Right cardiac atrium (tissue), 5 donors: Measurements from ENCODE around the gene ERGIC3. TPM values are rescaled to one million over a fixed set of nuclear protein-coding genes. Genes with fewer than 3 reads are reported as not detected.
A peak's percentile ranks its signal among the peaks of the same experiment; 100 is the strongest.
"Not testable (repeated sequence)": the region's sequence is repeated elsewhere in the genome, so short reads cannot be mapped to it uniquely, and the experiment has no call there.

Experiments used
- ATAC-seq, 2 donors: fragments of 200-7000 bp; cut with Tn5 transposase; one replicate each; pipeline versions ENCODE4 v1.8.0 to v1.9.1; 2020; ENCODE audit warnings: moderate library complexity in 2 of 2, mild to moderate bottlenecking in 1 of 2
- DNase-seq, 3 donors: peaks; one replicate each; pipeline ENCODE4 v3.0.0-alpha.2; 2020
- H3K27ac ChIP-seq: one replicate; pipeline ENCODE4 v1.5.1; 2013; ENCODE audit warnings: mild to moderate bottlenecking, low read length, control low read depth, moderate library complexity
- H3K27me3 ChIP-seq: one replicate; pipeline ENCODE4 v1.6.1; 2013; ENCODE audit not compliant: control insufficient read depth, insufficient read depth
- H3K4me1 ChIP-seq: one replicate; pipeline ENCODE4 v1.6.1; 2013; ENCODE audit warnings: low read length; ENCODE audit not compliant: control insufficient read depth, insufficient read depth
- H3K4me3 ChIP-seq: one replicate; pipeline ENCODE4 v1.5.1; 2013; ENCODE audit warnings: low read length, control low read depth
- H3K9me3 ChIP-seq: one replicate; pipeline ENCODE4 v1.6.1; 2013; ENCODE audit warnings: low read length; ENCODE audit not compliant: control insufficient read depth
- WGBS: extraction: QIAGEN DNeasy Blood & Tissue Kit; methylation state at CpG from one replicate; pipeline ENCODE4 v1.1.7; 2013; 5-methylcytosine and 5-hydroxymethylcytosine counted together
- intact Hi-C, 4 donors: fragments of 100-400 bp; cut with DNase I; formaldehyde crosslinking; loops; one replicate each; pipeline versions ENCODE4 v1.11.0 to v1.14.0; 2022 to 2023
- polyA plus RNA-seq: library from polyadenylated mRNA; stranded (reverse); fragments of 200-250 nt; gene quantifications from one replicate; pipeline ENCODE4 v1.2.3, GENCODE V29; 2013
- total RNA-seq, 4 donors: library from RNA; stranded (reverse); fragmentation: NEBNext Ultra II Directional; extraction: Animal tissue kit (Norgen Biotek cat#: 25700); gene quantifications; one replicate each; pipeline ENCODE4 v1.2.1, GENCODE V29; 2021
- donor health status: healthy with polysubstance abuse.
- donor health status: DM: no; HTN: yes; CAD: no.
- donor health status: DM: no; HTN: no; CAD: no.
- donor health status: DM: no; HTN: yes; CAD: no; lungs with severe emphysema.
- donor health status: DM: yes; HTN: yes; CAD: no.

The ERGIC3 gene
- total and polyA plus RNA-seq, 5 donors = 83.7 to 138 (median 132) TPM

GRCh38 chr20:35506179-35506578, 35.7 kb upstream of the ERGIC3 start:
- Histone ChIP-seq H3K27ac (no peak overlapping the region), H3K27me3 (no peaks in the 10 kb centered on the region), H3K4me3 (no peak overlapping the region), H3K4me1 (no peaks in the 10 kb centered on the region), H3K9me3 (no peaks in the 10 kb centered on the region)
- DNase-seq (no peak), ATAC-seq (no peak)
- intact Hi-C loops = no loop called here
- WGBS = 84% methylated on average over 3 of the region's 3 CpGs

GRCh38 chr20:35506872-35507638, 34.8 kb upstream of the ERGIC3 start:
- DNase-seq (no peak), ATAC-seq (no peak)
- 92% methylated on average over 6 of the region's 6 CpGs for WGBS
- H3K4me1 ChIP-seq = no peaks in the 10 kb centered on the region
- H3K4me3 ChIP-seq = no peak overlapping the region
- intact Hi-C loops = no loop called here
- no peaks in the 10 kb centered on the region for H3K9me3 ChIP-seq
- H3K27me3 ChIP-seq = no peaks in the 10 kb centered on the region
- no peak overlapping the region for H3K27ac ChIP-seq

GRCh38 chr20:35508493-35509218, 33.2 kb upstream of the ERGIC3 start:
- no peak for ATAC-seq

GRCh38 chr20:35510951-35511735, 30.7 kb upstream of the ERGIC3 start:
- ATAC-seq = peak in 1 of 2 donors; percentile 23
- H3K4me3 ChIP-seq = no peak overlapping the region
- 82% methylated on average over 12 of the region's 12 CpGs for WGBS

More at GRCh38 chr20:35508493-35509218, 33.2 kb upstream of the ERGIC3 start:
- Histone ChIP-seq H3K27ac (no peak overlapping the region), H3K4me3 (no peak overlapping the region), H3K4me1 (no peaks in the 10 kb centered on the region), H3K27me3 (no peaks in the 10 kb centered on the region), H3K9me3 (no peaks in the 10 kb centered on the region)
- no peak for DNase-seq
- 94% methylated on average over 10 of the region's 10 CpGs for WGBS
- intact Hi-C loops = no loop called here

GRCh38 chr20:35511814-35512420, 30.0 kb upstream of the ERGIC3 start:
- ATAC-seq (no peak), DNase-seq (no peak)
- Histone ChIP-seq H3K9me3 (no peaks in the 10 kb centered on the region), H3K27me3 (no peaks in the 10 kb centered on the region), H3K4me1 (peaks cover 8% of the 10 kb centered on the region), H3K4me3 (no peak overlapping the region), H3K27ac (no peak overlapping the region)
- intact Hi-C loops = no loop called here
- 90% methylated on average over 2 of the region's 2 CpGs for WGBS

More at GRCh38 chr20:35510951-35511735, 30.7 kb upstream of the ERGIC3 start:
- Histone ChIP-seq H3K27me3 (no peaks in the 10 kb centered on the region), H3K9me3 (no peaks in the 10 kb centered on the region), H3K4me1 (peaks cover 2% of the 10 kb centered on the region), H3K27ac (no peak overlapping the region)
- intact Hi-C loops = no loop called here
- no peak for DNase-seq

GRCh38 chr20:35514371-35514932, 27.4 kb upstream of the ERGIC3 start:
- no peaks in the 10 kb centered on the region for H3K27me3 ChIP-seq
- ATAC-seq (no peak), DNase-seq (no peak)
- intact Hi-C loops = no loop called here
- no peaks in the 10 kb centered on the region for H3K9me3 ChIP-seq
- no peak overlapping the region for H3K27ac ChIP-seq
- 72% methylated on average over 11 of the region's 11 CpGs for WGBS
- no peak overlapping the region for H3K4me3 ChIP-seq
- H3K4me1 ChIP-seq = peaks cover 8% of the 10 kb centered on the region

- intact Hi-C loops = no loop called here
- Histone ChIP-seq H3K27me3 (no peaks in the 10 kb centered on the region), H3K4me1 (peaks cover 8% of the 10 kb centered on the region), H3K9me3 (no peaks in the 10 kb centered on the region), H3K4me3 (no peak overlapping the region), H3K27ac (no peak overlapping the region)
- whole genome bisulfite sequencing = 95% methylated on average over 4 of the region's 4 CpGs
- DNase-seq (no peak), ATAC-seq (no peak)
Measured at GRCh38 chr20:35515341-35515740, 26.5 kb upstream of the ERGIC3 start.

DNA sequence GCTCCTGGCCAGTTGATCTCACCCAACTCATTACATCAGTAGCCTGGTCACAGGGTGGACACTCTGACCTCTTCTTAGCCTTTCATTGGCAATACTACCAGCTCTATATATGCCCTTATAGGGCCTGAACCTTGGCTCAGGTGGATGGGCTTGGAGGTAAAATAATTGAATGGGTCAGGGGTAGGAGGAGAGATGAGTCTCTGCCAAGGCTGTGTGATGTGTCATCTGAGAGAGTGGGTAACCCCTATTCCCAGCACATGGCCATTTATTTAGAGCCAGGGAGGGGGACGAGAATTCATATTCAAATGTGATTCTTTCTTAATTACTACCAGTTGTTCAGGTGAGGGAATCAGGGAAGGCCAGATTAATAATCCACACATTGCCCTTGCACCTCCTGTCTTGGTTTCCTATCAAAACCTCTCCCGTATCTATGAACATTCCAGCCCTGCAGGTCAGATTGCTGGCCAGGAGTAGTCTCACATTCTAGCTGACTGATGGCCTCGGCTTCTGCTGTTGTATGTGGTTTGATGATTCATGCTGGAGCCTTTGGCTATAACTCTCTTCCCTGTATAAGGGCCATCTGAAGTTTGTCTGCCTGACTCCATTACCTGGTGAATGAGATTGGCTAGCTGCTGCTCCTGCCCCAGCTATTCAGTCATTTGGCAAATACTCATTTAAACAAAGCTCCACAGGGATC, 25.8 kb upstream of the ERGIC3 start:
- no peak overlapping the region for H3K4me3 ChIP-seq
- H3K27ac ChIP-seq = no peak overlapping the region
- intact Hi-C loops = no loop called here
- H3K27me3 ChIP-seq = no peaks in the 10 kb centered on the region
- ATAC-seq (no peak), DNase-seq (no peak)
- WGBS = 56% methylated on average over 3 of the region's 3 CpGs
- H3K9me3 ChIP-seq = no peaks in the 10 kb centered on the region
- peaks cover 8% of the 10 kb centered on the region for H3K4me1 ChIP-seq

- H3K4me3 ChIP-seq = no peak overlapping the region
- no peaks in the 10 kb centered on the region for H3K9me3 ChIP-seq
- WGBS = 58% methylated on average over 1 of the region's 1 CpG
- intact Hi-C loops = no loop called here
- peak in 1 of 2 donors; percentile 70 for ATAC-seq
- peak in 2 of 3 donors; percentile 53 to 61 for DNase-seq
- peaks cover 8% of the 10 kb centered on the region for H3K4me1 ChIP-seq
- no peaks in the 10 kb centered on the region for H3K27me3 ChIP-seq
- H3K27ac ChIP-seq = no peak overlapping the region
Measured at GRCh38 chr20:35517125-35517524, 24.8 kb upstream of the ERGIC3 start.

GRCh38 chr20:35517767-35518166, 24.1 kb upstream of the ERGIC3 start:
- ATAC-seq, H3K27me3 ChIP-seq, H3K9me3 ChIP-seq, DNase-seq, H3K4me3 ChIP-seq, intact Hi-C loops, H3K27ac ChIP-seq, H3K4me1 ChIP-seq: not testable (repeated sequence)
- WGBS = 92% methylated on average over 5 of the region's 5 CpGs
